GM23338 (cell line): Measurements from ENCODE around the gene ARF5. TPM values are rescaled to one million over a fixed set of nuclear protein-coding genes. Genes with fewer than 3 reads are reported as not detected.

Source experiments
- ATAC-seq: fragments of 200-7000 bp; cut with Tn5 transposase; 3 replicates; pipeline ENCODE4 v1.9.1; 2020
- DNase-seq: peaks from one replicate; pipeline ENCODE4 v3.0.0-alpha.2; 2015; ENCODE audit warnings: low spot score
- H2AFZ ChIP-seq: fragments of 200-600 bp; sonication (generic); 2 replicates; pipeline ENCODE4 v1.8.0; 2016; ENCODE audit warnings: antibody characterized with exemption, mild to moderate bottlenecking, moderate library complexity
- H3F3A ChIP-seq: fragments of 200-600 bp; sonication (generic); replicated peaks from 2 replicates; pipeline ENCODE4 v1.8.0; 2017; ENCODE audit warnings: antibody characterized with exemption, mixed run types, low read depth
- H3K27ac ChIP-seq: fragments of 200-600 bp; sonication (generic); 2 replicates; pipeline ENCODE4 v1.6.1; 2016; ENCODE audit warnings: low read depth
- H3K27me3 ChIP-seq: fragments of 200-600 bp; sonication (generic); 2 replicates; pipeline ENCODE4 v1.8.0; 2016; ENCODE audit warnings: mild to moderate bottlenecking, mixed run types, moderate library complexity; ENCODE audit not compliant: insufficient read depth
- H3K36me3 ChIP-seq: fragments of 200-600 bp; sonication (generic); 2 replicates; pipeline ENCODE4 v1.8.0; 2016; ENCODE audit warnings: mild to moderate bottlenecking; ENCODE audit not compliant: insufficient read depth
- H3K4me1 ChIP-seq: fragments of 200-600 bp; sonication (generic); 2 replicates; pipeline ENCODE4 v1.8.0; 2016; ENCODE audit warnings: mild to moderate bottlenecking, moderate library complexity; ENCODE audit not compliant: insufficient read depth
- H3K4me2 ChIP-seq: fragments of 200-600 bp; sonication (generic); 2 replicates; pipeline ENCODE4 v1.7.1; 2017; ENCODE audit warnings: mixed run types
- H3K4me3 ChIP-seq: fragments of 200-600 bp; sonication (generic); 2 replicates; pipeline ENCODE4 v1.6.1; 2016; ENCODE audit warnings: mixed run types
- H3K79me2 ChIP-seq: fragments of 200-600 bp; sonication (generic); replicated peaks from 2 replicates; pipeline ENCODE4 v1.8.0; 2017; ENCODE audit warnings: mild to moderate bottlenecking; ENCODE audit not compliant: insufficient read depth
- H3K9me2 ChIP-seq: fragments of 200-600 bp; sonication (generic); 2 replicates; pipeline ENCODE4 v1.8.0; 2017; ENCODE audit not compliant: insufficient read depth
- H4K20me1 ChIP-seq: fragments of 200-600 bp; sonication (generic); replicated peaks from 2 replicates; pipeline ENCODE4 v1.8.0; 2017; ENCODE audit warnings: mild to moderate bottlenecking; ENCODE audit not compliant: insufficient read depth
- H3K27ac Mint-ChIP-seq: 2 replicates; pipeline ENCODE4 v1.8.0; 2020; ENCODE audit warnings: inconsistent platforms, mild to moderate bottlenecking, moderate library complexity, mixed read lengths
- H3K27me3 Mint-ChIP-seq: 3 replicates; pipeline ENCODE4 v1.8.0; 2022; ENCODE audit warnings: low read depth, mild to moderate bottlenecking, moderate library complexity, mixed read lengths, inconsistent platforms; ENCODE audit not compliant: insufficient read depth, poor library complexity
- H3K36me3 Mint-ChIP-seq: 3 replicates; pipeline ENCODE4 v1.8.0; 2021; ENCODE audit warnings: low read depth, mild to moderate bottlenecking, inconsistent platforms, moderate library complexity, mixed read lengths
- H3K4me1 Mint-ChIP-seq: 3 replicates; pipeline ENCODE4 v1.8.0; 2020; ENCODE audit warnings: mild to moderate bottlenecking, inconsistent platforms, mixed read lengths
- H3K4me3 Mint-ChIP-seq: 3 replicates; pipeline ENCODE4 v1.8.0; 2021; ENCODE audit warnings: moderate library complexity, mild to moderate bottlenecking, inconsistent platforms, mixed read lengths
- H3K9me3 Mint-ChIP-seq: 3 replicates; pipeline ENCODE4 v1.8.0; 2020; ENCODE audit warnings: moderate library complexity, mild to moderate bottlenecking, inconsistent platforms, mixed read lengths
- CREB1 ChIP-seq: fragments of 250-450 bp; sonication (Bioruptor Pico); IDR thresholded peaks from 2 replicates; pipeline ENCODE4 v1.5.0; 2020; ENCODE audit warnings: low read depth, mild to moderate bottlenecking, moderate library complexity
- CTCF ChIP-seq, 2 experiments: fragments of 200-600 bp in 1 of 2; sonication (generic) in 1 of 2; conservative IDR thresholded peaks; 2 replicates each; pipeline versions ENCODE4 v1.5.1 to v1.6.1; 2016 to 2017; ENCODE audit warnings: antibody characterized with exemption in 2 of 2, low read depth in 2 of 2, mild to moderate bottlenecking in 2 of 2, moderate library complexity in 1 of 2
- EZH2 ChIP-seq: fragments of 200-600 bp; sonication (generic); IDR thresholded peaks from one replicate; pipeline ENCODE4 v1.8.0; 2017; ENCODE audit warnings: antibody characterized with exemption, mild to moderate bottlenecking, low read depth; ENCODE audit not compliant: unreplicated experiment
- EZH2phosphoT487 ChIP-seq: fragments of 200-600 bp; sonication (generic); IDR thresholded peaks from one replicate; pipeline ENCODE4 v1.8.1; 2018; ENCODE audit warnings: antibody characterized with exemption; ENCODE audit not compliant: unreplicated experiment
- JUNB ChIP-seq: IDR thresholded peaks from one replicate; pipeline ENCODE4 v1.6.1; 2016; ENCODE audit warnings: antibody characterized with exemption; ENCODE audit not compliant: unreplicated experiment
- NANOG ChIP-seq: IDR thresholded peaks from 2 replicates; pipeline ENCODE4 v1.6.1; 2016; ENCODE audit warnings: antibody characterized with exemption, borderline replicate concordance
- POLR2AphosphoS5 ChIP-seq: IDR thresholded peaks from 2 replicates; pipeline ENCODE4 v1.6.1; 2016; ENCODE audit warnings: antibody characterized with exemption, low read depth
- REST ChIP-seq: IDR thresholded peaks from one replicate; pipeline ENCODE4 v1.6.1; 2018; ENCODE audit warnings: antibody characterized with exemption; ENCODE audit not compliant: unreplicated experiment
- STAT1 ChIP-seq: IDR thresholded peaks from one replicate; pipeline ENCODE4 v1.6.1; 2016; ENCODE audit warnings: antibody characterized with exemption; ENCODE audit not compliant: unreplicated experiment
- ZNF114 ChIP-seq: fragments of 250-450 bp; sonication (Bioruptor Pico); IDR thresholded peaks from 2 replicates; pipeline ENCODE4 v1.5.0; 2020; ENCODE audit warnings: mild to moderate bottlenecking, moderate library complexity
- ZNF331 ChIP-seq: fragments of 250-450 bp; sonication (Bioruptor Pico); IDR thresholded peaks from 2 replicates; pipeline ENCODE4 v1.5.0; 2020; ENCODE audit warnings: low read depth, mild to moderate bottlenecking, moderate library complexity
- ZNF462 ChIP-seq: fragments of 250-450 bp; sonication (Bioruptor Pico); IDR thresholded peaks from 2 replicates; pipeline ENCODE4 v1.5.0; 2020; ENCODE audit warnings: mild to moderate bottlenecking, moderate library complexity
- polyA plus RNA-seq: library from polyadenylated mRNA; unstranded; fragments of >200 nt; fragmentation: Nextera tagmentation; extraction: Ambion mirVana; gene quantifications from 2 replicates; pipeline ENCODE4 v1.2.1, GENCODE V29; 2016
- total RNA-seq: library from RNA; depleted of rRNA; stranded (reverse); fragments of >200 nt; shearing (Covaris generic); gene quantifications from 2 replicates; pipeline ENCODE4 v1.2.3, GENCODE V29; 2014
- TF ChIP-seq, protein P1 (sequence below): IDR thresholded peaks from 2 replicates; pipeline ENCODE4 v1.6.1; 2016; ENCODE audit warnings: antibody characterized with exemption

The ARF5 gene
- total and polyA plus RNA-seq, 2 experiments from 2014 or later = 196 to 201 TPM

DNA sequence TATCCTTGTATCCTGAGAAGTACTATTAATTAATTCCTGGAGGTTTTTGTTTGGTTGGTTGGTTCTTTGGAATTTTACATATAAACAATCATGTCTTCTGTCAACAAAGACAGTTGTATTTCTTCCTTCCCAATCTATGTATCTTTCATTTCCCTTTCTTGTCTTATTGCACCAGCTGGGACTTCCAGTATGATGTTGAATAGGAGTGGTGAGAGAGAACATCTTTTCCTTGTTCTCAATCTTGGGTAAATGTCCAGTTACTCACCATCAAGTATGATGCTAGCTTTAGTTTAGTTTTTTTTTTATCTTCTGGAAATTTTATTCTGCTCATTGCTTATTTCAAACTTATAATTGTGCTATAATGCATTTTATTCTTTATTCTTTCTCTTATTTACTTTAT lies 37.1 kb downstream of the ARF5 start:
- H3K4me1 ChIP-seq = peaks cover 7% of the 10 kb centered on the region; the same call in 1 of the 2 replicates
- no peak for TF ChIP-seq NANOG
- TF ChIP-seq REST = no peak
- no peak for TF ChIP-seq POLR2AphosphoS5
- TF ChIP-seq ZNF462 (CRISPR knock-in tag) = no peak
- no peak for TF ChIP-seq JUNB
- TF ChIP-seq, protein P1, sequence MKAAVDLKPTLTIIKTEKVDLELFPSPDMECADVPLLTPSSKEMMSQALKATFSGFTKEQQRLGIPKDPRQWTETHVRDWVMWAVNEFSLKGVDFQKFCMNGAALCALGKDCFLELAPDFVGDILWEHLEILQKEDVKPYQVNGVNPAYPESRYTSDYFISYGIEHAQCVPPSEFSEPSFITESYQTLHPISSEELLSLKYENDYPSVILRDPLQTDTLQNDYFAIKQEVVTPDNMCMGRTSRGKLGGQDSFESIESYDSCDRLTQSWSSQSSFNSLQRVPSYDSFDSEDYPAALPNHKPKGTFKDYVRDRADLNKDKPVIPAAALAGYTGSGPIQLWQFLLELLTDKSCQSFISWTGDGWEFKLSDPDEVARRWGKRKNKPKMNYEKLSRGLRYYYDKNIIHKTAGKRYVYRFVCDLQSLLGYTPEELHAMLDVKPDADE = no peak
- TF ChIP-seq ZNF114 (CRISPR knock-in tag) = no peak
- no peak for TF ChIP-seq CREB1 (CRISPR knock-in tag)
- no peak for TF ChIP-seq CTCF (conservative IDR thresholded peaks at IDR 0.05; ENCODE audit: low read depth in 2 of 2)
- no peak for TF ChIP-seq ZNF331
- no peak for TF ChIP-seq STAT1
- no peak for TF ChIP-seq EZH2
- no peak for TF ChIP-seq EZH2phosphoT487
- H4K20me1 ChIP-seq = no peaks in the 10 kb centered on the region
- no peak overlapping the region for H3K4me2 ChIP-seq
- H3K27me3 Mint-ChIP-seq = peaks cover 9% of the 10 kb centered on the region
- no peaks in the 10 kb centered on the region for H3K36me3 ChIP-seq
- no peak overlapping the region for H3K4me3 ChIP-seq
- H3K4me1 Mint-ChIP-seq = peaks cover 14% of the 10 kb centered on the region
- H3K79me2 ChIP-seq = no peaks in the 10 kb centered on the region
- ATAC-seq (no peak), DNase-seq (no peak)
- H3K9me3 Mint-ChIP-seq = no peaks in the 10 kb centered on the region
- no peak overlapping the region for H3K4me3 Mint-ChIP-seq
- no peaks in the 10 kb centered on the region for H3K36me3 Mint-ChIP-seq
- no peak overlapping the region for H3K27ac ChIP-seq
- H2AFZ ChIP-seq = no peak overlapping the region
- no peak overlapping the region for H3K27ac Mint-ChIP-seq
- peaks cover 13% of the 10 kb centered on the region for H3K27me3 ChIP-seq
- 0 out of 2 replicates have a peak, but pooled peaks cover 4% of the 10 kb centered on the region for H3F3A ChIP-seq
- H3K9me2 ChIP-seq = no peaks in the 10 kb centered on the region
